ENCODE results near the gene TH. TPM values are rescaled to one million over a fixed set of nuclear protein-coding genes. Genes with fewer than 3 reads are reported as not detected.

Gene TH
- total and polyA plus RNA-seq, 10 donors: 0.13 to 1.0 (median 0.27) TPM; not detected in 6

GRCh38 chr11:2182692-2183474, 11.3 kb upstream of the TH start:
- Histone ChIP-seq H3K27me3 (replicated peaks in 1 of 7) (peaks cover 0 to 75% (median 8%) of the 10 kb centered on the region in 7 donors), H3K27ac (no peak overlapping the region), H3K36me3 (no peaks in the 10 kb centered on the region), H3K4me3 (no peak overlapping the region), H3K9me3 (no peaks in the 10 kb centered on the region), H3K4me1 (peaks cover 0 to 6% (median 2%) of the 10 kb centered on the region in 6 donors)
- intact Hi-C loops (cut with DNase I; ENCODE audit: low total_unique reads): no loop called here
- DNase-seq: no peak
- WGBS, 5 donors: 79 to 88% (median 83%) methylated on average over 17 to 20 of the region's 20 CpGs
- TF ChIP-seq POLR2A (IDR thresholded peaks at IDR 0.05) (no peak), POLR2AphosphoS5 (IDR thresholded peaks at IDR 0.05) (no peak)
- TF ChIP-seq, protein P1, sequence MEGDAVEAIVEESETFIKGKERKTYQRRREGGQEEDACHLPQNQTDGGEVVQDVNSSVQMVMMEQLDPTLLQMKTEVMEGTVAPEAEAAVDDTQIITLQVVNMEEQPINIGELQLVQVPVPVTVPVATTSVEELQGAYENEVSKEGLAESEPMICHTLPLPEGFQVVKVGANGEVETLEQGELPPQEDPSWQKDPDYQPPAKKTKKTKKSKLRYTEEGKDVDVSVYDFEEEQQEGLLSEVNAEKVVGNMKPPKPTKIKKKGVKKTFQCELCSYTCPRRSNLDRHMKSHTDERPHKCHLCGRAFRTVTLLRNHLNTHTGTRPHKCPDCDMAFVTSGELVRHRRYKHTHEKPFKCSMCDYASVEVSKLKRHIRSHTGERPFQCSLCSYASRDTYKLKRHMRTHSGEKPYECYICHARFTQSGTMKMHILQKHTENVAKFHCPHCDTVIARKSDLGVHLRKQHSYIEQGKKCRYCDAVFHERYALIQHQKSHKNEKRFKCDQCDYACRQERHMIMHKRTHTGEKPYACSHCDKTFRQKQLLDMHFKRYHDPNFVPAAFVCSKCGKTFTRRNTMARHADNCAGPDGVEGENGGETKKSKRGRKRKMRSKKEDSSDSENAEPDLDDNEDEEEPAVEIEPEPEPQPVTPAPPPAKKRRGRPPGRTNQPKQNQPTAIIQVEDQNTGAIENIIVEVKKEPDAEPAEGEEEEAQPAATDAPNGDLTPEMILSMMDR (IDR thresholded peaks at IDR 0.05 in 8 of 11, conservative IDR thresholded peaks at IDR 0.05 in 3 of 11): no peak

- H3K36me3 ChIP-seq: no peaks in the 10 kb centered on the region
- intact Hi-C loops (cut with DNase I; ENCODE audit: low total_unique reads): no loop called here
- peaks cover 0 to 67% (median 8%) of the 10 kb centered on the region in 7 donors for H3K27me3 ChIP-seq (replicated peaks in 1 of 7)
- 72 to 91% (median 73%) methylated on average over 7 to 18 of the region's 18 CpGs for WGBS, 5 donors
- TF ChIP-seq, protein P1 (IDR thresholded peaks at IDR 0.05 in 8 of 11, conservative IDR thresholded peaks at IDR 0.05 in 3 of 11): no peak
- TF ChIP-seq POLR2AphosphoS5 (IDR thresholded peaks at IDR 0.05): peak in 2 of 3 donors; percentile 20 to 41
- peaks cover 0 to 6% (median 2%) of the 10 kb centered on the region in 6 donors for H3K4me1 ChIP-seq
- H3K27ac ChIP-seq: no peak overlapping the region
- DNase-seq: no peak
- no peak overlapping the region for H3K4me3 ChIP-seq
- H3K9me3 ChIP-seq: no peaks in the 10 kb centered on the region
These were observed 10.5 kb upstream of the TH start for GRCh38 chr11:2182075-2182474.

DNA sequence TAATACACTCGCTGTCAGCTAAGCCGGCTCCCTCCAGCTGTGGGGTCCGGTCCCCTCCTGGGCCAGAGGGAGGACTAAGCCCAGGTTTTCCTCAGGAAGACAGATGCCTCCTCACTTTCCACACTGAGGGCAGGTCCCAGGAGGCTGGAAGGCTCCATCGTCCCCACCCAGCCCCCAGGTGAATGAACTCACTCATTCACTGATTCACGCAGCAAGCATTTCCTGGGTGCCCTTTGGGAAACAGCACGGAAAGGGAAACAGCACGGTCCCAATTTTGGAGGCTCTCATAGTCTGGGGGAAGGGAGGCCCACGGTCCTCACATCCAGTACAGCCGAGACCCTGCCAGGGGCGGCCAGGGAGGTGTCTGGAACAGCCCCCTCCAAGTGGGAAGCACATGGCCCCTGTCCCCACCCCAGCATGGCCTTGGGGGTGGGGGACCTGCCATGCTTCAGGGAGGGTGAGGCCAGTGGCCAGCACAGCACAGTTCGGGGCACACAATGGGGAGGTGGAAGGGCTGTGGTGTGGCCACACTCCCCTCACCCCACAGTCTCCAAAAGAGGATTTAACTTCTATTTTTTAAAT, 9.3 kb upstream of the TH start:
- WGBS, 5 donors: 75 to 89% (median 85%) methylated on average over 10 to 11 of the region's 11 CpGs
- no peak for TF ChIP-seq POLR2AphosphoS5 (IDR thresholded peaks at IDR 0.05)
- TF ChIP-seq, protein P1 (IDR thresholded peaks at IDR 0.05 in 8 of 11, conservative IDR thresholded peaks at IDR 0.05 in 3 of 11): no peak
- TF ChIP-seq POLR2A (IDR thresholded peaks at IDR 0.05): no peak
- H3K4me1 ChIP-seq: no peaks in the 10 kb centered on the region
- intact Hi-C loops (cut with DNase I; ENCODE audit: low total_unique reads): no loop called here
- H3K36me3 ChIP-seq: no peaks in the 10 kb centered on the region
- no peaks in the 10 kb centered on the region for H3K9me3 ChIP-seq
- DNase-seq: no peak
- no peak overlapping the region for H3K27ac ChIP-seq
- peaks cover 0 to 55% (median 2%) of the 10 kb centered on the region in 7 donors for H3K27me3 ChIP-seq (replicated peaks in 1 of 7)
- no peak overlapping the region for H3K4me3 ChIP-seq

DNA sequence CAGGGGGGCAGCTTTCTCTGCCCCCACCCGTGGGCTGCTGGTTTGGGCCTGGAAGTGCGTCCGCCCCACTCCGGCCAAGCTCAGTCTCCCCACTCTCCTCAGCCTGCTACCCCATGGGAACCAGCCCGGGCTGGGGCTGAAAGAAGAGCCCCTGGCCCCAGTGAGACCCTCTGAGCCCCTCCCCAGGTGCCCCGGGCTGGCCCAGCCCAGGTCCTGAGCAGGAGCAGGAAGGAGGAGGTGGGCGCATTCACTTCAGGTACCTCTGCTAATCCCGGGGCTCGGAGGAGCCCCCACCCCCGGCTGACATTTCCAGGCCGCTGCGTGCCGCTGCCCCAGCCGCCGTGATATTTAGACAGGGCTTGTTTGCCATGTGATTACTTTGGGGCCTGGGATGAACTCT, 8.7 kb upstream of the TH start:
- 79 to 91% (median 82%) methylated on average over 8 to 15 of the region's 15 CpGs for WGBS, 5 donors
- Histone ChIP-seq H3K36me3 (no peaks in the 10 kb centered on the region), H3K4me1 (no peaks in the 10 kb centered on the region), H3K4me3 (no peak overlapping the region), H3K9me3 (no peaks in the 10 kb centered on the region), H3K27ac (no peak overlapping the region), H3K27me3 (replicated peaks in 1 of 7) (peaks cover 0 to 50% (median 0%) of the 10 kb centered on the region in 7 donors)
- no peak for DNase-seq
- intact Hi-C loops (cut with DNase I; ENCODE audit: low total_unique reads): no loop called here
- TF ChIP-seq POLR2AphosphoS5 (IDR thresholded peaks at IDR 0.05) (no peak), POLR2A (IDR thresholded peaks at IDR 0.05) (no peak)
- TF ChIP-seq, protein P1 (IDR thresholded peaks at IDR 0.05 in 8 of 11, conservative IDR thresholded peaks at IDR 0.05 in 3 of 11): no peak

Data from spleen (tissue), 11 donors.